OCI-LY7 (cell line): ENCODE data around the gene UBXN7. TPM values are rescaled to one million over a fixed set of nuclear protein-coding genes. Genes with fewer than 3 reads are reported as not detected.

Source experiments
- BruUV-seq: library from RNA; stranded (reverse); fragments of 400-500 nt; replicated peaks from 2 replicates; lab custom pipeline; 2021; lab: Mats Ljungman, UMichigan
- CTCF ChIA-PET: fragments of 300-600 bp; sonication (Branson Sonifier 250); formaldehyde crosslinking; loops from one replicate; lab custom pipeline; 2022; ENCODE audit warnings: antibody characterized with exemption; ENCODE audit not compliant: unreplicated experiment; lab: Charles Lee
- POLR2A ChIA-PET: fragments of 300-600 bp; sonication (Branson Sonifier 250); formaldehyde crosslinking; loops from one replicate; lab custom pipeline; 2022; ENCODE audit warnings: antibody characterized with exemption; lab: Charles Lee
- DNase-seq: peaks from one replicate; pipeline ENCODE4 v3.0.0-alpha.2; 2015; ENCODE audit warnings: low spot score
- H2AFZ ChIP-seq: fragments of 200-600 bp; sonication (generic), shearing (Covaris generic); 2 replicates; pipeline ENCODE4 v1.6.1; 2014; ENCODE audit warnings: mild to moderate bottlenecking, antibody characterized with exemption, low read length, moderate library complexity
- H3K27ac ChIP-seq: fragments of 200-600 bp; sonication (generic); 2 replicates; pipeline ENCODE4 v1.5.1; 2014; ENCODE audit warnings: mixed run types, low read depth, mild to moderate bottlenecking, moderate library complexity, low read length, inconsistent platforms; ENCODE audit not compliant: poor library complexity, severe bottlenecking
- H3K36me3 ChIP-seq: fragments of 200-600 bp; sonication (generic); 2 replicates; pipeline ENCODE4 v1.6.1; 2014; ENCODE audit warnings: mild to moderate bottlenecking, antibody characterized with exemption, low read length, moderate library complexity, mixed read lengths; ENCODE audit not compliant: insufficient read depth
- H3K4me1 ChIP-seq: fragments of 200-600 bp; sonication (generic); 2 replicates; pipeline ENCODE4 v1.5.1; 2014; ENCODE audit warnings: mild to moderate bottlenecking, low read length; ENCODE audit not compliant: insufficient read depth, poor library complexity, severe bottlenecking
- H3K4me2 ChIP-seq: fragments of 200-600 bp; sonication (generic); 2 replicates; pipeline ENCODE4 v1.6.1; 2014; ENCODE audit warnings: mild to moderate bottlenecking, low read length
- H3K4me3 ChIP-seq: fragments of 200-600 bp; sonication (generic); 2 replicates; pipeline ENCODE4 v1.5.1; 2014; ENCODE audit warnings: mild to moderate bottlenecking, low read depth, low read length; ENCODE audit not compliant: poor library complexity, severe bottlenecking
- H3K79me2 ChIP-seq: fragments of 200-600 bp; sonication (generic); 2 replicates; pipeline ENCODE4 v1.6.1; 2016; ENCODE audit warnings: low read depth, mild to moderate bottlenecking, low read length, moderate library complexity, mixed read lengths; ENCODE audit not compliant: insufficient read depth
- H3K9me2 ChIP-seq: fragments of 200-600 bp; sonication (generic); 2 replicates; pipeline ENCODE4 v1.6.1; 2016; ENCODE audit warnings: mild to moderate bottlenecking, low read length, mixed read lengths; ENCODE audit not compliant: insufficient read depth
- H3K9me3 ChIP-seq: fragments of 200-600 bp; sonication (generic); 2 replicates; pipeline ENCODE4 v1.6.1; 2014; ENCODE audit warnings: mild to moderate bottlenecking, mixed run types, low read length, mixed read lengths
- H4K20me1 ChIP-seq: fragments of 200-600 bp; sonication (generic); 2 replicates; pipeline ENCODE4 v1.6.1; 2014; ENCODE audit warnings: mild to moderate bottlenecking, antibody characterized with exemption, low read length, moderate library complexity, mixed read lengths; ENCODE audit not compliant: insufficient read depth
- EZH2phosphoT487 ChIP-seq: fragments of 200-600 bp; sonication (generic); IDR thresholded peaks from 2 replicates; pipeline ENCODE4 v1.6.1; 2018; ENCODE audit warnings: low read depth, borderline replicate concordance, mild to moderate bottlenecking, mixed run types, antibody characterized with exemption, low read length, moderate library complexity, mixed read lengths
- intact Hi-C: fragments of 100-400 bp; cut with micrococcal nuclease; formaldehyde crosslinking; loops from one replicate; pipeline ENCODE4 v1.10.0; 2022; ENCODE audit not compliant: unreplicated experiment
- total RNA-seq, 2 experiments: library from RNA; depleted of rRNA in 1 of 2; stranded (reverse); fragments of >200 nt in 1 of 2; shearing (Covaris generic) in 1 of 2; gene quantifications; 2 replicates each; pipeline ENCODE4 v1.2.3, GENCODE V29; 2014 to 2022
- TF ChIP-seq, protein P1 (sequence below): fragments of 200-600 bp; sonication (generic); conservative IDR thresholded peaks from 2 replicates; pipeline ENCODE4 v1.5.1; 2014; ENCODE audit warnings: mild to moderate bottlenecking, antibody characterized with exemption, low read length, moderate library complexity, mixed read lengths

Gene UBXN7
- total RNA-seq, 2 experiments from 2014 or later, result 12.7 to 73.4 TPM

DNA sequence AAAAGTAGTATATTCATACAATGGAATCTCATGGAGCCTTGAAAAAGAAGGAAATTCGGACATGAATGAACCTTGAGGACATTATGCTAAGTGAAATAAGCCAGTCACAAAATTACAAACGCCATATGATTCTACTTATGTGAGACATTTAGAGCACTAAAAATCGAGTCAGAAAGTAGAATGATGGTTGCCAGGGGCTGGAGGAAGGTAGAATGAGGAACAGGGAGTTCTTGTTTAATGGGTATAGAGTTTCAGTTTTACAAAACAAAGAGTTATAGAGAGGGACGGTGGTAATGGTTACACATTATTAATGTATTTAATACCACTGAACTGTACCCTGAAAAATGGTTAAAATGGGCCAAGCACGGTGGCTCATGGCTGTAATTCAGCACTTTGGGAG, 19.5 kb downstream of the UBXN7 start:
- DNase-seq, result no peak
- Histone ChIP-seq H3K4me2 (no peak overlapping the region), H3K79me2 (peaks cover 80% of the 10 kb centered on the region), H3K4me3 (no peak overlapping the region), H3K36me3 (peaks cover 20% of the 10 kb centered on the region), H3K4me1 (peaks cover 14% of the 10 kb centered on the region), H3K27ac (no peak overlapping the region), H3K9me3 (peaks cover 17% of the 10 kb centered on the region), H3K9me2 (no peaks in the 10 kb centered on the region), H4K20me1 (peaks cover 7% of the 10 kb centered on the region; the same call in 1 of the 2 replicates), H2AFZ (no peak overlapping the region)
- intact Hi-C loops, result no loop called here
- ChIA-PET POLR2A (interaction anchor here (0.9 kb wide), 1 partner anchor 36 kb away, joined by 3 read pairs; no protein-coding TSS in a partner anchor), CTCF (interaction anchor here (0.6 kb wide), 1 partner anchor 107 kb away, joined by 3 read pairs; no protein-coding TSS in a partner anchor)
- no peak for TF ChIP-seq EZH2phosphoT487
- TF ChIP-seq, protein P1, sequence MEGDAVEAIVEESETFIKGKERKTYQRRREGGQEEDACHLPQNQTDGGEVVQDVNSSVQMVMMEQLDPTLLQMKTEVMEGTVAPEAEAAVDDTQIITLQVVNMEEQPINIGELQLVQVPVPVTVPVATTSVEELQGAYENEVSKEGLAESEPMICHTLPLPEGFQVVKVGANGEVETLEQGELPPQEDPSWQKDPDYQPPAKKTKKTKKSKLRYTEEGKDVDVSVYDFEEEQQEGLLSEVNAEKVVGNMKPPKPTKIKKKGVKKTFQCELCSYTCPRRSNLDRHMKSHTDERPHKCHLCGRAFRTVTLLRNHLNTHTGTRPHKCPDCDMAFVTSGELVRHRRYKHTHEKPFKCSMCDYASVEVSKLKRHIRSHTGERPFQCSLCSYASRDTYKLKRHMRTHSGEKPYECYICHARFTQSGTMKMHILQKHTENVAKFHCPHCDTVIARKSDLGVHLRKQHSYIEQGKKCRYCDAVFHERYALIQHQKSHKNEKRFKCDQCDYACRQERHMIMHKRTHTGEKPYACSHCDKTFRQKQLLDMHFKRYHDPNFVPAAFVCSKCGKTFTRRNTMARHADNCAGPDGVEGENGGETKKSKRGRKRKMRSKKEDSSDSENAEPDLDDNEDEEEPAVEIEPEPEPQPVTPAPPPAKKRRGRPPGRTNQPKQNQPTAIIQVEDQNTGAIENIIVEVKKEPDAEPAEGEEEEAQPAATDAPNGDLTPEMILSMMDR, result no peak
- no TSS peak for BruUV-seq

DNA sequence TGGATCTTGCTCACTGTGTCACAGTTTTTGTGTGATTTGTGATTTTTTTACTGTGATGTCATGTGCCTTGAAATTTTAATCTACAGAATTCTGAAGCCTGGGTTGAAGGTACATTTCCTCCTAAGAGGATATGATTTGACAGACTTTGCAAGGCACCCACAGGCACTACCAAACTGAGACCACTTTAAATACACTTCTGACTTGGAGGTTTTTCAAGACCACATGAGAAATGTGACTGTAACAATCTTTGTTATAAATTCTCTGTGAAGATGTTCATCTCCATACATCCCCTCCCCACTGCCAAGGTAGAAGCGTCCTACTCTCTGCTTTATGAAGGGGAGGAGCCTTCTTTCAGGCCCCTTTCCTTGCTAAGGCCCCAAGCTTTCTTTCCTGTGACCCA, 22.8 kb downstream of the UBXN7 start:
- POLR2A ChIA-PET, result interaction anchor here (0.7 kb wide), 1 partner anchor 1670 kb away, joined by 4 read pairs; no protein-coding TSS in a partner anchor
- CTCF ChIA-PET, result no interaction called here
- DNase-seq, result no peak

More for the DNA sequence above, 22.8 kb downstream of the UBXN7 start:
- TF ChIP-seq EZH2phosphoT487, result no peak
- TF ChIP-seq, protein P1, result no peak
- Histone ChIP-seq H3K79me2 (peaks cover 56% of the 10 kb centered on the region), H3K36me3 (peaks cover 46% of the 10 kb centered on the region), H3K4me1 (peaks cover 14% of the 10 kb centered on the region), H3K4me2 (no peak overlapping the region), H3K9me2 (no peaks in the 10 kb centered on the region), H2AFZ (no peak overlapping the region), H3K27ac (no peak overlapping the region), H4K20me1 (peaks cover 7% of the 10 kb centered on the region; the same call in 1 of the 2 replicates), H3K9me3 (peaks cover 17% of the 10 kb centered on the region), H3K4me3 (no peak overlapping the region)
- intact Hi-C loops, result no loop called here
- BruUV-seq, result no TSS peak
